ENCODE measurements around the gene YARS1. TPM values are rescaled to one million over a fixed set of nuclear protein-coding genes. Genes with fewer than 3 reads are reported as not detected.
A peak's percentile ranks its signal among the peaks of the same experiment; 100 is the strongest.

Gene YARS1
- total RNA-seq, 1 donor: 199 TPM

GRCh38 chr1:32769524-32770220 lies 47.5 kb downstream of the YARS1 start:
- Histone ChIP-seq H3K27ac (ENCODE audit: low read depth, low read length) (no peak overlapping the region), H3K4me1 (ENCODE audit: insufficient read depth, low read length) (no peaks in the 10 kb centered on the region), H3K9me3 (ENCODE audit: low read depth, low read length) (no peaks in the 10 kb centered on the region), H3K36me3 (ENCODE audit: insufficient read depth, low read length) (peaks cover 14% of the 10 kb centered on the region), H3K4me3 (ENCODE audit: insufficient read depth, low read length) (no peak overlapping the region), H4K20me1 (ENCODE audit: insufficient read depth, low read length) (peaks cover 7% of the 10 kb centered on the region), H2AFZ (ENCODE audit: low read length) (no peak overlapping the region), H3K4me2 (ENCODE audit: insufficient read depth, low read length) (no peak overlapping the region), H3K79me2 (ENCODE audit: insufficient read depth, low read length) (no peaks in the 10 kb centered on the region), H3K27me3 (ENCODE audit: insufficient read depth, low read length) (no peaks in the 10 kb centered on the region)
- DNase-seq (ENCODE audit: insufficient read length, low spot score, missing footprints): peak; percentile 92
- no peak for TF ChIP-seq CTCF (IDR thresholded peaks at IDR 0.05; ENCODE audit: extremely low read depth, low read depth, low read length)

GRCh38 chr1:32768110-32768850 lies 48.9 kb downstream of the YARS1 start:
- Histone ChIP-seq H3K27ac (ENCODE audit: low read depth, low read length) (no peak overlapping the region), H3K4me3 (ENCODE audit: insufficient read depth, low read length) (no peak overlapping the region), H4K20me1 (ENCODE audit: insufficient read depth, low read length) (peaks cover 3% of the 10 kb centered on the region), H3K79me2 (ENCODE audit: insufficient read depth, low read length) (no peaks in the 10 kb centered on the region), H3K9me3 (ENCODE audit: low read depth, low read length) (no peaks in the 10 kb centered on the region), H3K4me2 (ENCODE audit: insufficient read depth, low read length) (no peak overlapping the region), H3K4me1 (ENCODE audit: insufficient read depth, low read length) (no peaks in the 10 kb centered on the region), H2AFZ (ENCODE audit: low read length) (no peak overlapping the region), H3K27me3 (ENCODE audit: insufficient read depth, low read length) (no peaks in the 10 kb centered on the region), H3K36me3 (ENCODE audit: insufficient read depth, low read length) (peaks cover 5% of the 10 kb centered on the region)
- no peak for TF ChIP-seq CTCF (IDR thresholded peaks at IDR 0.05; ENCODE audit: extremely low read depth, low read depth, low read length)
- no peak for DNase-seq (ENCODE audit: insufficient read length, low spot score, missing footprints)

GRCh38 chr1:32767641-32768040 lies 49.5 kb downstream of the YARS1 start:
- H3K4me1 ChIP-seq (ENCODE audit: insufficient read depth, low read length): no peaks in the 10 kb centered on the region
- no peak for TF ChIP-seq CTCF (IDR thresholded peaks at IDR 0.05; ENCODE audit: extremely low read depth, low read depth, low read length)
- no peak overlapping the region for H2AFZ ChIP-seq (ENCODE audit: low read length)
- no peak overlapping the region for H3K27ac ChIP-seq (ENCODE audit: low read depth, low read length)
- no peak overlapping the region for H3K4me2 ChIP-seq (ENCODE audit: insufficient read depth, low read length)
- H3K36me3 ChIP-seq (ENCODE audit: insufficient read depth, low read length): no peaks in the 10 kb centered on the region
- H3K79me2 ChIP-seq (ENCODE audit: insufficient read depth, low read length): no peaks in the 10 kb centered on the region
- no peaks in the 10 kb centered on the region for H4K20me1 ChIP-seq (ENCODE audit: insufficient read depth, low read length)
- no peak overlapping the region for H3K4me3 ChIP-seq (ENCODE audit: insufficient read depth, low read length)
- H3K27me3 ChIP-seq (ENCODE audit: insufficient read depth, low read length): no peaks in the 10 kb centered on the region
- DNase-seq (ENCODE audit: insufficient read length, low spot score, missing footprints): peak; percentile 89
- no peaks in the 10 kb centered on the region for H3K9me3 ChIP-seq (ENCODE audit: low read depth, low read length)

- Histone ChIP-seq H3K36me3 (ENCODE audit: insufficient read depth, low read length) (no peaks in the 10 kb centered on the region), H3K9me3 (ENCODE audit: low read depth, low read length) (no peaks in the 10 kb centered on the region), H3K27me3 (ENCODE audit: insufficient read depth, low read length) (no peaks in the 10 kb centered on the region), H3K4me1 (ENCODE audit: insufficient read depth, low read length) (no peaks in the 10 kb centered on the region), H3K79me2 (ENCODE audit: insufficient read depth, low read length) (no peaks in the 10 kb centered on the region), H3K4me2 (ENCODE audit: insufficient read depth, low read length) (no peak overlapping the region), H3K27ac (ENCODE audit: low read depth, low read length) (no peak overlapping the region), H3K4me3 (ENCODE audit: insufficient read depth, low read length) (no peak overlapping the region), H4K20me1 (ENCODE audit: insufficient read depth, low read length) (no peaks in the 10 kb centered on the region), H2AFZ (ENCODE audit: low read length) (no peak overlapping the region)
- TF ChIP-seq CTCF (IDR thresholded peaks at IDR 0.05; ENCODE audit: extremely low read depth, low read depth, low read length): no peak
- DNase-seq (ENCODE audit: insufficient read length, low spot score, missing footprints): no peak
Observed at GRCh38 chr1:32767156-32767555, 50.0 kb downstream of the YARS1 start.

Data from osteoblast (primary cell).